Nephron progenitor cell (in vitro differentiated cells): Measurements from ENCODE around the gene NUP160.
"Not testable (repeated sequence)": the region's sequence is repeated elsewhere in the genome, so short reads cannot be mapped to it uniquely, and the experiment has no call there.

ENCODE experiments used
- DNase-seq: peaks from one replicate; pipeline ENCODE4 v3.0.0; 2021
- H3K27ac Mint-ChIP-seq: 2 replicates; pipeline ENCODE4 v1.8.0; 2021; ENCODE audit warnings: mild to moderate bottlenecking, moderate library complexity, mixed read lengths
- H3K27me3 Mint-ChIP-seq: 2 replicates; pipeline ENCODE4 v1.8.0; 2021; ENCODE audit warnings: mild to moderate bottlenecking, low read depth, mixed read lengths; ENCODE audit not compliant: poor library complexity
- H3K36me3 Mint-ChIP-seq: 2 replicates; pipeline ENCODE4 v1.8.0; 2021; ENCODE audit warnings: low read depth, mixed read lengths
- H3K4me1 Mint-ChIP-seq: 2 replicates; pipeline ENCODE4 v1.8.0; 2021; ENCODE audit warnings: mixed read lengths
- H3K4me3 Mint-ChIP-seq: 2 replicates; pipeline ENCODE4 v1.8.0; 2021; ENCODE audit warnings: mild to moderate bottlenecking, moderate library complexity, mixed read lengths
- H3K9me3 Mint-ChIP-seq: 2 replicates; pipeline ENCODE4 v1.8.0; 2021; ENCODE audit warnings: mild to moderate bottlenecking, moderate library complexity, mixed read lengths
- TF ChIP-seq, protein P1 (sequence below): fragments of 200-600 bp; sonication (generic); IDR thresholded peaks from 2 replicates; pipeline ENCODE4 v1.5.0; 2021; ENCODE audit warnings: antibody characterized with exemption

The NUP160 gene

DNA sequence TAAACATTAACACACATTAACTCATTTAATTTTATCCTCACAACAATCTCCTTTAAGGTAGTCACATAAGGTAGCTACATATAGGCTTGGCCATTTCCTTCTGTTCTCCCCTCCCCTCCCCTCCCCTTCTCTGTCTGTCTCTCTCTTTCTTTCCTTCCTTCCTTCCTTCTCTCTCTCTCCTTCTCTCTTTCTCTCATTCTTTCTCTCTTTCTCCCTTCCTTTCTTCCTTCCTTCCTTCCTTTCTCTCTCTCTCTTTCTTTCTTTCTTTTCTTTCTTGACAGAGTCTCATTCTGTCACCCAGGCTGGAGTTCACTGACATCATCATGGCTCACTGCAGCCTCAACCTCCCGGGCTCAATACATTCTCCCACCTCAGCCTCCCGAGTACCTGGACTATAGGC, 22.3 kb upstream of the NUP160 start:
- no peaks in the 10 kb centered on the region for H3K4me1 Mint-ChIP-seq
- H3K27ac Mint-ChIP-seq: no peak overlapping the region
- no peak overlapping the region for H3K4me3 Mint-ChIP-seq
- H3K36me3 Mint-ChIP-seq: peaks cover 5% of the 10 kb centered on the region
- H3K9me3 Mint-ChIP-seq: peaks cover 18% of the 10 kb centered on the region
- peaks cover 7% of the 10 kb centered on the region for H3K27me3 Mint-ChIP-seq
- TF ChIP-seq, protein P1, sequence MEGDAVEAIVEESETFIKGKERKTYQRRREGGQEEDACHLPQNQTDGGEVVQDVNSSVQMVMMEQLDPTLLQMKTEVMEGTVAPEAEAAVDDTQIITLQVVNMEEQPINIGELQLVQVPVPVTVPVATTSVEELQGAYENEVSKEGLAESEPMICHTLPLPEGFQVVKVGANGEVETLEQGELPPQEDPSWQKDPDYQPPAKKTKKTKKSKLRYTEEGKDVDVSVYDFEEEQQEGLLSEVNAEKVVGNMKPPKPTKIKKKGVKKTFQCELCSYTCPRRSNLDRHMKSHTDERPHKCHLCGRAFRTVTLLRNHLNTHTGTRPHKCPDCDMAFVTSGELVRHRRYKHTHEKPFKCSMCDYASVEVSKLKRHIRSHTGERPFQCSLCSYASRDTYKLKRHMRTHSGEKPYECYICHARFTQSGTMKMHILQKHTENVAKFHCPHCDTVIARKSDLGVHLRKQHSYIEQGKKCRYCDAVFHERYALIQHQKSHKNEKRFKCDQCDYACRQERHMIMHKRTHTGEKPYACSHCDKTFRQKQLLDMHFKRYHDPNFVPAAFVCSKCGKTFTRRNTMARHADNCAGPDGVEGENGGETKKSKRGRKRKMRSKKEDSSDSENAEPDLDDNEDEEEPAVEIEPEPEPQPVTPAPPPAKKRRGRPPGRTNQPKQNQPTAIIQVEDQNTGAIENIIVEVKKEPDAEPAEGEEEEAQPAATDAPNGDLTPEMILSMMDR: no peak
- DNase-seq: no peak

DNA sequence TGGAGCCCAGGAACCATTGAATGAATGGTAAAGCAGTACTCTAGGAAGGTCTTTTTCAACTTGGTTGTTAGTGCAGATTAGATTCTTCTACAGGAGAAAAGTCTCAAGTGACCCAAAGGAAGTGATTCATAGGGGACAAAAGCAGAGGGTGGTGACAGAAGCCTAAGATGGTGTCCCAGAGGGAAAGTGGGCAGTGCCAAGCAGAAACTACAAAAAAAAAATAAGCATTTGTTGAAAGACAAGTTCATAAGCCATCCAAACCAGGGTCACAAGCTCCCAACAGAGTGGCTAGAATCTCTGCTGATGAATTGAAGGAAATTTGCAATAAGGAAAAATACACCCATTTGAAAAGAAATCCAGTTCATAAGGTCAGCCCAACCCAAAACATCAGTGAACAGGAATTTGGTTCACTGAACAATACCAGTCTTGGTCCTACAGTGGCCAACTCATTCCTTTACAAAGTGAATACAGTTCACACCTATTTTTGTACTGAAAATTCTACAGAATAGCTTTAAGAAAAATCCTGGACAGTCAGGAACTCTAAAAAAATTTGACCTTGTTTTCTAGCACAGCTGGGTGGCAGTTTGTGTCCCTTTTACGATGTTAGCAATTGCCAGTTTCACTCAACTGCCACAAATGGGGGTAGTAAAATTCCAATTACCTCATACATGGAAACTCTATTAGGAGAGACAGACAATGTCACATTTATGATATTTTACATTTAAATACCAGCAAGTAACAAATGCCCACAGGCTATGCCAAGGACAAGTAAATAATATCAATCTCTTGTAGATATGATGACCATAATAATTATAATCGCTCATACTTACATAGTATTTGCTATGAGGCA, 21.6 kb upstream of the NUP160 start:
- Mint-ChIP-seq H3K9me3 (peaks cover 16% of the 10 kb centered on the region), H3K4me3 (no peak overlapping the region), H3K27ac (peak overlapping the region; percentile 10), H3K27me3 (peaks cover 6% of the 10 kb centered on the region), H3K36me3 (peaks cover 5% of the 10 kb centered on the region), H3K4me1 (no peaks in the 10 kb centered on the region)
- TF ChIP-seq, protein P1: no peak
- DNase-seq: no peak

DNA sequence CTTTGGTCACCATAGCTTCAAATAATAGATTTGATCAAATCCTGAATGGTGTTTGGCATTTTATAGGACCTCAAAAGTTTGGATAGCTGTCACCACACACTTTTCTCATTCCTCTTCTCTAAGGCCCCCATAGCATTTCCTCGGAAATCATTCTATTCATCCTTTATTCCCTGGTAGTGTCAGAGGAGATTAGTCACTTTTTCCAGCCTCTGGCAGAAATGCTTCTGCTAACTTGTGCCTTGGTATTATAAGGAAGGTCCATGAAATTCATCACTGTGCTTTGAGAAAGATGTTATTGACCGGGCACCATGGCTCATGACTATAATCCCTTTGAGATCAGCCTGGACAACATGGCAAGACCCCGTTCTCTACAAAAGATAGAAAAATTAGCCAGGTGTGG, 19.7 kb upstream of the NUP160 start:
- Mint-ChIP-seq H3K36me3 (no peaks in the 10 kb centered on the region), H3K4me1 (no peaks in the 10 kb centered on the region), H3K9me3 (peaks cover 15% of the 10 kb centered on the region), H3K27me3 (peaks cover 6% of the 10 kb centered on the region), H3K4me3 (no peak overlapping the region), H3K27ac (no peak overlapping the region)
- DNase-seq: no peak
- TF ChIP-seq, protein P1: no peak

- not testable (repeated sequence) for H3K27me3 Mint-ChIP-seq, H3K4me1 Mint-ChIP-seq, DNase-seq, H3K36me3 Mint-ChIP-seq, H3K27ac Mint-ChIP-seq, H3K9me3 Mint-ChIP-seq, H3K4me3 Mint-ChIP-seq
Measured at GRCh38 chr11:47866892-47867291, 18.7 kb upstream of the NUP160 start.

GRCh38 chr11:47864901-47865300, 16.8 kb upstream of the NUP160 start:
- Mint-ChIP-seq H3K9me3 (peaks cover 10% of the 10 kb centered on the region), H3K4me3 (no peak overlapping the region), H3K27ac (no peak overlapping the region), H3K36me3 (no peaks in the 10 kb centered on the region), H3K27me3 (peaks cover 3% of the 10 kb centered on the region), H3K4me1 (no peaks in the 10 kb centered on the region)
- no peak for DNase-seq
- TF ChIP-seq, protein P1: no peak

DNA sequence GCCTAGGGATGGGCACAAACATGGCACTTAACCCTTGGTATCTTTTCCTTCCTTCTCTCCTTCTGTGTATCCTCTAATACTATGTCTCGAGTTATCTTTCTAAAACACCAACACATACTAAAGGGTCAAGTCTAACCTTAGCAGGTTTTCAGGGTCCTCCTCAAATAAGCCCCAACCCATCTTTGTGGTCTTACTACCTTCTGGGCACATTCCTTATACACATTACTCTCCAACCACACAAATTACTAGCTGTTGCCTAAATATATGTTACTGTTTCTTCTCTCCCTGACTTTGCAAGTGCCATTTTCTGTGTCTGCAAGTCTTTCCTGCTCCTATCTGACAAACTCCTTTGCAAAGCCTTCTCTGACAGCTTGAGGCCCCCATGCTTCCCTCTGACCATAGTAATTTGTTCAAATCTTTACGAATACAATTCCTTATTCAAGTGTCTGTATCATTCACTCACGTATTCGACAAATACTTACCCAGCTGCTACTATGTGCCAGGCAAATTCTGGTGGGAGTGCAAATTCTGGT, 15.8 kb upstream of the NUP160 start:
- Mint-ChIP-seq H3K4me3 (no peak overlapping the region), H3K4me1 (no peaks in the 10 kb centered on the region), H3K9me3 (peaks cover 10% of the 10 kb centered on the region), H3K36me3 (no peaks in the 10 kb centered on the region), H3K27me3 (peaks cover 5% of the 10 kb centered on the region), H3K27ac (no peak overlapping the region)
- DNase-seq: no peak
- TF ChIP-seq, protein P1: no peak
